GM21390 (cell line): ENCODE data around the gene HSPA12B.
"Not testable (repeated sequence)": the region's sequence is repeated elsewhere in the genome, so short reads cannot be mapped to it uniquely, and the experiment has no call there.

Experiments used
- ATAC-seq: cut with Tn5 transposase; IDR thresholded peaks from one replicate; pipeline ENCODE4 v1.9.1; 2021; ENCODE audit not compliant: unreplicated experiment

Gene HSPA12B

DNA sequence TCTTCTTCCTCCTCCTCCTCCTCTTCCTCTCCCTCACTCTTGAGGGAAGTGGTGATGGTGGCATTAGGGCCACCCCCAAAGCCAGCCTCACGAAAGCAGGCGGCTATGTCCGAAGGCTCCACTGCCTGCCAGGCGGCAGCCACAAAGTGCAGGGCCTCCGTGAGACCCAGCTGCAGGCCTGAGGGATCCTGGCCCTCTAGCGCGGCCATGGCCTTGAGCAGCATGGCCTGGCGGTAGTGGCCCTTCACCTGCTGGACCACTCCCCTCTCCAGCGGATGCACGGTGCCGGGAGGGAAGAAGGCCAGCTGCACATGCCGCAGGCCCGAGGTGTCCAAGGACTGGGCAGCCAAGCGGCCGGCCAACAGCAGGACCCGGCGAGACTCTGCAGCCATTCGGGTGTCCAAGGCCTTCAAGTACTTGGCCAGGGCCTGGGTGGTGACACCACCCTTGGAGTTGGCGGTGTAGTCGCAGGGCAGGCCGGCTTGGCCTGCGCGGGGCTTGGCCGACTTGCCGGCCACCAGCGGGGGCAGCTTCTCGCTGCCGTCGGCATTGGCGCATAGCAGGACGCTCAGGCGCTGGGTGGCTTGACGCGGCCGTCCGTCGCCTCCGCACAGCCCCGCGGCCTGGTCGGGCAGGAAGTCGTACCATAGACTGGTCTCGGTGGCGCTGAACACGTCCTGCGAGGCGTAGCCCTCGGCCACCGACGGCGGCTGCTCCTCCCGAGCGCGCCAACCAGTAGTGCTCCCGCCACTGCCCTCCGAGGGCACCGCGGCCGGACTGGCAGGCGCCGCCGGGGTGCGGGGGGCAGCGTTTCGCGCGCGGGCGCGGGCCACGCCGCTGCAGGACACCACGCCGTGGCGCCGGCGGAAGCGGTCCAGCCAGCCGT lies 53.0 kb downstream of the HSPA12B start:
- no peak for ATAC-seq

DNA sequence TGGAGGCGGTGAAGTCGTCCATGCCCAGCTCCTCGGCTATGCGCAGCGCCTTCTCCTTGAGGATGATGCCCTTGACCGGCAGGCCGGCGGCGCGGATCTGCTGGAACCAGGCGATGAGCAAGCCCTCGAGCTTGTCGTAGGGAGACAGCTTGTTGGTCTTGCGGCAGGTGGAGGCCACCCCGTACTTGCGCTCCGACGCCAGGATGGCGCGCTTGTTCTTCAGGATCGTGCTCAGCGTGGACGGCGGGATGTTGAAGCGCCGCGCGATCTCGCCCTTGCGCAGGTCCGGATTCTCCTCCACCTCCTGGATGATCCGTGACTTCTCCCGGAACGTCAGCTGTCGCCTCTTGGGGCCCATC lies 53.6 kb downstream of the HSPA12B start:
- ATAC-seq, result peak; percentile 9

DNA sequence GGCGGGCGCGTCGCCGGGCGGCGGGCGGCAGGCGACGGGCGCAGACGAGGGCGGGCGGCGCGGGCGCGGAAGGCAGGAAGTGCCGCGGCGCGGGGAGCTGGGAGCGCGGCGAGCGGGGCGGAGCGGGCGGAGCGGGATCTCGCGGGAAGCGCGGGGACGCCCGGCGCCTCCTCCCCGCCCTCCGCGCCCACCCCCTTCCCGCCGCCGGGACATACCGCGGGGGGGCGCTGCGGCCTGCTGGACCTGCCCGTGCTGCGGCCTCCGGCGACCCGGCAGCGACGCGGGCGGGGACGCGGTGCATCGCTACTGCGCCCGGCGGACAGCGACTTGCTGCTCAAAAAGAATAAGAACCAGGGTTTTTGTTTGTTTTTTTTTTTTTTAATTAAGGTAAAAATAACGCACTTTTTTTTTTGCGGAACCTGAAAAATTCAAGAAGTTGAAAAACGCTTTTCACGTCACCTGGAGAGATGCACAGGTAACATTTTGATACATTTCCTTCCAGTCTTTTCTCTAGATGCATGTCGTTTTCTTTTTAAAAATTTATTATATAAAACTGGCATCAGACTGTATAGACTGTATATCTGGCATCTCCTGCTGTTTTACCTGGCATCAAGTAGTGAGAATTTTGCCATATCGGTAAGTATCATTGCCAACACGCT lies 54.3 kb downstream of the HSPA12B start, which contains the start of gene CENPB:
Gene CENPB, minus strand, starts transcription at position 76 of the 659 bp plus-strand sequence. CDS start 257 bp downstream, outside the sequence.
- ATAC-seq, result peak; percentile 77

DNA sequence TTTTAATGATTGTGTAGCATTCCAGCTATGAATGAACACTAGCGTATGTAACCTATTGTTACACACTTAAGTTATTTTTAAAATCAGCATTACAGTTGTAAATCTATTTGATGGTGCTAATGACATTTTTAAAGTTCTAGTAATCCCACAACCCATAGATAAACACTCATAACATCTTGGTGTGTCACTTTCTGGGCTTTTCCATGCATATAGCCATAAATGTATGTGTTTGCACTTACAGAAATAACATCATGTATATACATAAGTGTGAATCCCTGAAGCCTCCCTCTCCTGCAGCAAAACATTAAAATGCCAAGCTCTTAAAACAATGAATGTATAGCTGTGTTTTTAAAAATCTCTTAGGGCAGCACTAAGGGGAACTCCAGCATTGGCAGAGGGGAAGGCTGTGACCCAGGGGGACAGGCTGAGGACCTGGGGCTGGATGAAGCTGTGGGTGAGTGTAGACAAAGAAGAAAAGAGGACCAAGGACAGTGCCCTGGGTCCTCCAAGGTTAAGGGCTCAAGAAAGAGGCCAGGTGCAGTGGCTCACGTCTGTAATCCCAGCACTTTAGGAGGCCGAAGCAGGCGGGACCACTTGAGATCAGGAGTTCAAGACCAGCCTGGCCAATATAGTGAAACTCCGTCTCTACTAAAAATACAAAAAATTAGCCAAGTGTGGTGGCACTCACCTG lies 55.0 kb downstream of the HSPA12B start:
- no peak for ATAC-seq

DNA sequence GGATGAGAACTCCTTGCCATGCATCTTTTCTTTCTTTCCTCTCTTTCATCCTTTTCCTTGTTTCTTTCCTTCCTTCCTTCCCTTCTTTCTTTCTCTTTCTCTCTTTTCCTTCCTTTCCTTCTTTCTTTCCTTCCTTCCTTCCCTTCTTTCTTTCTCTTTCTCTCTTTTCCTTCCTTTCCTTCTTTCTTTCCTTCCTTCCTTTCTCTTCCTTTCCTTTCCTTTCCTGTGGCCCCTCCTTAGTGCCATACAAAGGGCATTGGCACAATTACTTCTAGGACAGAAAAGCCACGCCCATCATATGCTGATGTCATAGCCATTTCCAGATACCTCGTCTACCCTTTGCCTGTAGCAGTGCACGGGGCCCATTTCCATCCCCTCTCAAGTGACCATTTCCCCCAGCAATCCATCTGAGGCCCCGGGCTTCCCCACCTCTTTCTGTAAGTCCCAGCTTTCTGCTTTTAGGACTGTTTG lies 56.2 kb downstream of the HSPA12B start:
- ATAC-seq, result no peak

DNA sequence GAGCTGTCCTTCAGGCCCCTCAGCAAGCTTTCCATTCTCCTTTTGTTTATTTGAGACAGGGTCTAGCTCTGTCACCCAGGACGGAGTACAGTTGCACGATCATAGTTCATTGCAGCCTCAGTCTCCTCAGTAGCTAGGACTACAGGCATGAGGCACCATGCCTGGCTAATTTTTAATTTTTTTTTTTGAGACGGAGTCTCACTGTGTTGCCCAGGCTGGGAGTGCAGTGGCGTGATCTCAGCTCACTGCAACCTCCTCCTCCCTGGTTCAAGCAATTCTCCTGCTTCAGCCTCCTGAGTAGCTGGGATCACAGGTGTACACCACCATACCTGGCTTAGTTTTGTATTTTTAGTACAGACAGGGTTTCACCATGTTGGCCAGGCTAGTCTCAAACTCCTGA lies 56.7 kb downstream of the HSPA12B start:
- ATAC-seq, result not testable (repeated sequence)

DNA sequence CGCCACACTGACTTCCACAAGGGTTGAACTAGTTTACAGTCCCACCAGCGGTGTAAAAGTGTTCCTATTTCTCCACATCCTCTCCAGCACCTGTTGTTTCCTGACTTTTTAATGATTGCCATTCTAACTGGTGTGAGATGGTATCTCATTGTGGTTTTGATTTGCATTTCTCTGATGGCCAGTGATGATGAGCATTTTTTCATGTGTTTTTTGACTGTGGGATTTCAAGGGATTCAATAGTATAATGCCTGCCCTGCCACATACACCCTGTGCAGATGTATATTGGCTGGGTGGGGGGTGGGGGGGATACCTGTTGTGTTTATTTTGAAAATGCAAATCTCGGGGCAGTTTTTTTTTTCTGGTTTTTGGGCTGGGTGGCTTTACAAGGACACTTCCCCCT lies 61.7 kb downstream of the HSPA12B start:
- not testable (repeated sequence) for ATAC-seq

DNA sequence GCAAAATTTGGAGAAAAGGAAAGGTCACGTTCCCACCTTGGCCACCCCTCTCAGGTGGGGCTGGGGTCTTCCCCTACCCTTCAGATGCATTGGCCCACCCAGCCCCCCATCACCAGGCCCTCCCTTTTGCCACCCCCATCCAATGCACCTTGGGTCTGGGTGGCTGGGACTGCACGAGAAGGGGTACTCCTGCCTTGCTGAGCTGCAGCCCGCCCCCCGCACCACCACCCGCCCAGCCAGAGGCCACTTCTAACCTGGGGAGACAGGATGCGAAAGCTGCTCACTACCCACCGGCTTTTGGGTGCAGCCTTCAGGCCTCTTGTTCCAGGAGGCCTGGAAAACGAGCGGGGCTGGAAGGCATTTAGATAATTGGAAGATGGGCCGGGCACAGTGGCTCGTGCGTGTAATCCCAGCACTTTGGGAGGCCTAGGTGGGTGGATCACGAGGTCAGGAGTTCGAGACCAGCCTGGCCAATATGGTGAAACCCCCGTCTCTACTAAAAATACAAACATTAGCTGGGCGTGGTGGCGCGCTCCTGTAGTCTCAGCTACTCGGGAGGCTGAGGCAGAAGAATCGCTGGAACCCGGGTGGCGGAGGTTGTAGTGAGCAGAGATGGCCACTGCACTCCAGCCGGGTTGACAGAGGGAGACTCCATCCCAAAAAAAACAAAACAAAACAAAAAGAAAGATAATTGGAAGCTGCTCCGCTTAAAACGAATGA lies 62.4 kb downstream of the HSPA12B start:
- no peak for ATAC-seq

DNA sequence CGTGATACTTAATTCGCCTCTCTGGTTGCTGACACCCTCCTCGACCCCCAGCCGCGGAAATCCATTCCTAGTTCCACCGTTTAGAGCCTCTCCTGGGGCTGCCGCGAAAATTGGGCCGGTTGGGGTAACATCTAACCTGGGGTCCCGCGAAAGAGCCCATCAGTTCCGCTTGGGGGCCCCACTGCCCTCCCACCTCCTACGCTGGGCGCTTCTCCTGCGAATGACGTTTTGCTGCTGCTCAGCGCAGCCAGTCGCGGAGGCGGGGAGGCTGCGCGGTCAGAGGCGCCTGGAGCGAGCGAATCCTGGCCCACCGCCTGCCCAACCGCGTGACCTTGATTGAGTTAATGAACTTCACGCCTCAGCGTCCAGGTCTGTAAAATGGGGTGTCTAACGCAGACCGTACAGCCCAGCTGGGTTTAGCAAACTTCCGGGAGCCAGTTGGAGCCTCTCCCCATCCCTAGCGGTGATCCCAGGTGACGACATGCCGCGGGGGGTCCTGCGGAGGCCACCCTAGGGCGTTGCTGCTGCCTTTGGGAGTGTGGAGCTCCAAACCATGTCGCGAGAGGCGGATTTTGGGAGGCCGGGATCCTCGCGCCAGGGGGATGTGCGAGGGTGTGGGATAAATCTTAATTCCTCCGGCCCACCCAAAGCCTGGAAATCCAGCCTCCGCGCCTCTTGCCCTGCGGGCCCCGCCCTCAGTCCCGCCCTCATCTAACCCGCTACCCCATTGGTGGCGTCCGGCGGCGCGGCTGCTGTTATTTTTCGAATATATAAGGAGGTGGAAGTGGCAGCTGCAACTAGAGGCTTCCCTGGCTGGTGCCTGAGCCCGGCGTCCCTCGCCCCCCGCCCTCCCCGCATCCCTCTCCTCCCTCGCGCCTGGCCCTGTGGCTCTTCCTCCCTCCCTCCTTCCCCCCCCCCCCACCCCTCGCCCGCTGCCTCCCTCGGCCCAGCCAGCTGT lies 63.3 kb downstream of the HSPA12B start, which contains the start of gene CDC25B:
Gene CDC25B, plus strand, starts transcription at position 800 of the 958 bp plus-strand sequence. CDS start 222 bp downstream, outside the sequence.
- ATAC-seq, result peak; percentile 66

DNA sequence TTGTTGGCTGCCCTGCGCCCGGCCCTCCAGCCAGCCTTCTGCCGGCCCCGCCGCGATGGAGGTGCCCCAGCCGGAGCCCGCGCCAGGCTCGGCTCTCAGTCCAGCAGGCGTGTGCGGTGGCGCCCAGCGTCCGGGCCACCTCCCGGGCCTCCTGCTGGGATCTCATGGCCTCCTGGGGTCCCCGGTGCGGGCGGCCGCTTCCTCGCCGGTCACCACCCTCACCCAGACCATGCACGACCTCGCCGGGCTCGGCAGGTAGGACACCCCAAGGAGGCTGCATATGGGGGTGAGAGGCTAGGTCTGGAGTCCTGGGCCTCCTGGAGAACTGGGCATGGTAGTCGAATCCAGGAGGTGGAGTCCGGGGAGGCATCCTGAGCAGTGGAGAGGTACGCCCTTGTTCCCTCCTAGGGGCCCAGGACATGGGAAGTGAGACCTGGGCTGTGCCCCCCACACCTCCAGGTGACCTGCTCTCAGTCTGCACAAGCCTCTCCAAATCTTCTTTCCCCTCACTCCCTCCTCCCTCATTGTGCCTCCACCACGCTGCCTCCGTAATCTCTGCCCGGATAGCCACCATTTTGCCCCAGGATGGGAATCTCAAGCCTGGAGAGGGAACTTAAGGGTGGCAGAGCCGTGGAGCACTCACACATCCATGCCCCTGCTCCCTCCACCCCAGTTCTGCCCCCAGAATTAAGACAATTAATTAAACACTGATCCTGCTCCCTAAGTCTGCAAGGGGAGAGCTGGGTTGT lies 64.2 kb downstream of the HSPA12B start:
- ATAC-seq, result no peak

DNA sequence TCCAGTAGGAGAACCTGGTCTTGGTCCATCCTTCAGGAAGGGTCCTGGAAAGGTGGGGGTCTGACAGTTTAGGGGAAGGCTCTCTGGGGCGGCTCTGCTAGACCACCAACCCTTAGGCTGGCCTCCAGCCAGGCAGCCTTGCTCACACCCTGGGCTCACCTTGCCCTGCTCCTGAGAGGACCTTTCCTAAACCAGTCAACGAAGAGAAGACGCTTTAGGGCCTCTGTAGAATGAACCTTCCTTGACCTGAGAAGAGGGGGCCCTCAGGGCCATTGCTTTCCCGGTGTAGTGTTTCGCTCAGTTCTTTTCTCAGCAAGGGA lies 64.7 kb downstream of the HSPA12B start:
- ATAC-seq, result no peak

DNA sequence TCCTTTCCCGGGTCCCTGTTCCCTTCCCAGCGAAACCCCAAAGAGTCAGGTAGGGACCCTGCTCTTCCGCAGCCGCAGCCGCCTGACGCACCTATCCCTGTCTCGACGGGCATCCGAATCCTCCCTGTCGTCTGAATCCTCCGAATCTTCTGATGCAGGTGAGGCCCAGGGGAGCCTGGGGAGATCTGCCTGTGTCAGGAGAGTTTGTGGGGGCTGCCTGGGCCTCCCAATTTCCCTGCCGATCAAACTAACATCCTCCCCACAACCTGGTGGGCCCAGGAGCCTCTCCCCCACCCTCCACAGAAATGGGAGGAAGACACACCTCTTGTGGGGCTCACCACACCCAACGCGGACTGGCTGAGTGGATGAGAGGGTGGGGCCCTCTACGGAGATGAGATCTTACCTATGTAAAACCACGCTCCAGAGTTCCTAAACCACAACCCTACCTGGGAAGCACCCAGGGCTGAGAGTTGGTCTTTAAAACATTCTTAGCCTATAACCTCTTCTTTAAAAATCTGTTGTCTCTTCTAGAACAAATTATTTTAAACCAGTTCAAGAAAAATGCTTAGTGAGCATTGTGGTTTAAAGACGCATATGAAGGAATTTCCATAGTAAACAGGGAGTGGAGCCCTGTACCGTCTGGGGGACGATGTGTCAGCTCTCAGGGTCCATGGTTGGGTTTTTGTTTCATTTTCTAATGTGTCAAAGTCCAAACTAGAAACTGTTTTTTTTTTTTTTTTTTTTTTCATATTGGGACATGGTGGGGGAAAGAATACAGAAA lies 65.3 kb downstream of the HSPA12B start:
- ATAC-seq, result no peak

DNA sequence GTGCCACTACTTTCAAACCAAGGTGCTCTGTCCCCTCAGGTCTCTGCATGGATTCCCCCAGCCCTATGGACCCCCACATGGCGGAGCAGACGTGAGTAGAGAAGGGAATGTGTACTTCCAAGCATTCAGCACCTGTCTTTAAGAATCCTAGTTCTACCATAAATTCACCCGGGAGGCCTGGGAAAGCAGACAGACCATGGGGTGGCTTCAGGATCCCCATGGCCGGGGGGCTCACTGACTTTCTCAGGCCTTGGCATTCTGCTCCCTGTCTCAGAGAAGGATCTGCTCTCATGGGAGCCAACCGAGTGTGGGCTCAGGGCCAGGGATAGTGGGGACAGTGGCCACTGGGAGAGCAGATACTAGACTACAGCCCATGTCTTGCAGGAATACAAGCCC lies 65.9 kb downstream of the HSPA12B start:
- no peak for ATAC-seq

DNA sequence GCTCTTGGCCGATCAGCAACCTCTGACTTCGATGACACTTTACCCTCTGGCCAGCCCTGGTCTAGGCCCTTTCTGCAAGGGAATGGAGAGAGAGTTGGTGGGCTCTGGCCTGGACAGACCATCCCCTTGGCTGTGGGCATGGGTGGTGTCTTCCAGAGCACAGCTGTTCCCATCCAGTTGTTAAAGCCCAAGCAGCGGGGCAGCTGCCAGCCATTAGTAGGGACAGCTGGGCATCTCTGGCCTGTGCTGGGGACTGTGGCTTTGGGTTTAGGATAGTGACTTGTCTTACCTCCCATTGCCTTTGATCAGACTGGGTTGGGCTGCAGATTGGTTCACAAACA lies 66.4 kb downstream of the HSPA12B start:
- ATAC-seq, result no peak

DNA sequence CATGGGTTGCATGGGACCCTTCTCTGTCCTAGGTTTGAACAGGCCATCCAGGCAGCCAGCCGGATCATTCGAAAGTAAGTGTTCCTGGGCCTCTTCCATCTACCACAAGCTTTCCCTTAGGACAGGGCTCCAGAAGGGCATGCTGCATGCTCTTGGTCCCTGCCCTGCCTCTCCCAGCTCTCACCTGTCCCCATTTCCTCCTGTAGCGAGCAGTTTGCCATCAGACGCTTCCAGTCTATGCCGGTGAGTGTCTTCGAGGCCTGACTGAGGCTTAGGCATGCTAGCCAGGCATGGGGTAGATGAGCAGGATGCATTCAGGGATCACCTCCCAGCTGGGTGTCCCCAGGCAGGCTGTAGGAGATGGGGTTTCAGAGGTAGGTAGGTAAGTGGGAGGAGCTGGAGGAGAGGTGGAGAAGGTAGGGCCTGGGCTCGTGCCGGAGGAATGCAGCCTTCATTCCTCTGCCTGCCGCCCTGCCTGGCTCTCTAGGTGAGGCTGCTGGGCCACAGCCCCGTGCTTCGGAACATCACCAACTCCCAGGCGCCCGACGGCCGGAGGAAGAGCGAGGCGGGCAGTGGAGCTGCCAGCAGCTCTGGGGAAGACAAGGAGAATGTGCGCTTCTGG lies 67.9 kb downstream of the HSPA12B start:
- no peak for ATAC-seq

DNA sequence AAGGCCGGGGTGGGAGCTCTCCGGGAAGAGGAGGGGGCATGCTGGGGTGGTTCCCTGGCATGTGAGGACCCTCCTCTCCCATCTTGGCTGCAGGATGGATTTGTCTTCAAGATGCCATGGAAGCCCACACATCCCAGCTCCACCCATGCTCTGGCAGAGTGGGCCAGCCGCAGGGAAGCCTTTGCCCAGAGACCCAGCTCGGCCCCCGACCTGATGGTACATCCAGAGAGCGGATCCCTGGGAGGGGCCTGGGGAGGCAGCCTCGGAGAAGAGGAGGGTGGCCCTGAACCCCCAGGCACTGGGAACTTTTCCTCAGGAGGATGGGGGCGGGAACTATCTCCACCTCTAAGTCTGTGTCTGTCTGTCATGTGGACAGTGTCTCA lies 68.4 kb downstream of the HSPA12B start:
- no peak for ATAC-seq

DNA sequence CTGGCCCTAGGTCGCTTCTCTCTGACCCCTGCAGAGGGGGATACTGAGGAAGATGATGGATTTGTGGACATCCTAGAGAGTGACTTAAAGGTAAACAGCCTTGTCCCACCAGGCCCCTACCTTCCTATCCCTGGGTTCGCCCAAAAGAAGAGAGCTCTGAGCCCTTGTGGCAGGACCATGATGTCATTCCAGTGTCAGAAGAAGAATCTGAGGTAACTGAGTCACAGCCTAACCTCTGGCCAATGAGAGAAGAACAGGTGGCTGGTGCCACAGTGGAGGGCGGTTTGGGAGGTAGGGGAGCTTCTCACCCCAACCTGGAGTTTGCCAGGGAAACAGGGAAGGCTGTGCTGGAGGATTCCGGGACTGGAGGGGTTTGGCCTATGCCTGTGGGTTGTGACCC lies 68.8 kb downstream of the HSPA12B start:
- no peak for ATAC-seq

DNA sequence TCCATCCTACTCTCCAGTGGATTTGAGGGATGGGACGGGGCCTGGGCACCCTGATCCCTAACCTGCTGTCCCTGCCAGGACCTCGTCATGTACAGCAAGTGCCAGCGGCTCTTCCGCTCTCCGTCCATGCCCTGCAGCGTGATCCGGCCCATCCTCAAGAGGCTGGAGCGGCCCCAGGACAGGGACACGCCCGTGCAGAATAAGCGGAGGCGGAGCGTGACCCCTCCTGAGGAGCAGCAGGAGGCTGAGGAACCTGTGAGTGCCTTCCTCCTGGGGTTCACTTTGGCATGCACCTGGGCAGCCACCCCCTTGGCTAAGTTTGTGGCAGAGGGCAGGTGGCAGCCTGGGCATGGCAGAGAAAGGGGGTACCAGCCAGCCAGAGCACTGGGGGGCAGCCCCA lies 69.4 kb downstream of the HSPA12B start:
- ATAC-seq, result no peak
